HEK293 (cell line): Measurements from ENCODE around the gene ACKR3.
A peak's percentile ranks its signal among the peaks of the same experiment; 100 is the strongest.

Experiments used
- CTCF ChIA-PET: fragments of 350-600 bp; formaldehyde crosslinking; extraction: SDS; loops from one replicate; lab custom pipeline; 2021; ENCODE audit warnings: antibody characterized with exemption; lab: Yijun Ruan, JAX
- POLR2A ChIA-PET: fragments of 300-600 bp; formaldehyde crosslinking; extraction: SDS; loops from one replicate; lab custom pipeline; 2020; ENCODE audit warnings: antibody characterized with exemption, inconsistent platforms; lab: Yijun Ruan, JAX
- H3K27ac ChIP-seq: fragments of 200-500 bp; sonication (Bioruptor generic); 2 replicates; pipeline ENCODE4 v1.5.1; 2014; ENCODE audit warnings: low read depth, low read length, control low read depth, inconsistent platforms; ENCODE audit errors: extremely low read depth
- H3K36me3 ChIP-seq, 2 experiments: fragments of 200-500 bp in 1 of 2; sonication (Bioruptor generic) in 1 of 2; 1 replicate in 1 of 2; 2 replicates in 1 of 2; pipeline ENCODE4 v1.5.1; 2014 to 2017; ENCODE audit warnings: inconsistent platforms in 2 of 2, low read length in 2 of 2; ENCODE audit not compliant: control insufficient read depth in 2 of 2, insufficient read depth in 1 of 2
- H3K4me1 ChIP-seq: fragments of 200-500 bp; sonication (Bioruptor generic); 2 replicates; pipeline ENCODE4 v1.5.1; 2014; ENCODE audit warnings: mild to moderate bottlenecking, low read length, inconsistent platforms; ENCODE audit not compliant: control insufficient read depth, insufficient read depth
- H3K4me3 ChIP-seq: 2 replicates; pipeline ENCODE4 v1.5.1; 2011; ENCODE audit warnings: low read depth, mild to moderate bottlenecking, control low read depth, low read length, moderate library complexity
- H3K9me3 ChIP-seq: fragments of 200-500 bp; sonication (Bioruptor generic); 2 replicates; pipeline ENCODE4 v1.5.1; 2014; ENCODE audit warnings: low read depth, low read length, inconsistent platforms; ENCODE audit not compliant: control insufficient read depth, insufficient read depth
- GLIS2 ChIP-seq: fragments of 450-650 bp; formaldehyde crosslinking; IDR thresholded peaks from 2 replicates; pipeline ENCODE4 v1.5.1; 2016; ENCODE audit warnings: missing biosample characterization, missing genetic modification characterization
- ZBTB20 ChIP-seq: fragments of 450-650 bp; formaldehyde crosslinking; IDR thresholded peaks from 2 replicates; pipeline ENCODE4 v1.5.1; 2016; ENCODE audit warnings: missing biosample characterization, missing genetic modification characterization
- ZBTB8A ChIP-seq: fragments of 450-650 bp; formaldehyde crosslinking; IDR thresholded peaks from 2 replicates; pipeline ENCODE4 v1.5.1; 2016; ENCODE audit warnings: missing biosample characterization, missing genetic modification characterization
- ZFP41 ChIP-seq: fragments of 450-650 bp; formaldehyde crosslinking; IDR thresholded peaks from 2 replicates; pipeline ENCODE4 v1.5.1; 2016; ENCODE audit warnings: missing biosample characterization, missing genetic modification characterization, borderline replicate concordance
- ZIC2 ChIP-seq: fragments of 450-650 bp; formaldehyde crosslinking; IDR thresholded peaks from 2 replicates; pipeline ENCODE4 v1.5.1; 2016; ENCODE audit warnings: missing biosample characterization, missing genetic modification characterization
- ZNF157 ChIP-seq: fragments of 450-650 bp; formaldehyde crosslinking; IDR thresholded peaks from 2 replicates; pipeline ENCODE4 v1.5.1; 2016; ENCODE audit warnings: missing biosample characterization, missing genetic modification characterization
- ZNF274 ChIP-seq, 2 experiments: fragments of 200-500 bp in 1 of 2; fragments of 450-650 bp in 1 of 2; sonication (Bioruptor generic) in 1 of 2; formaldehyde crosslinking in 1 of 2; IDR thresholded peaks; 2 replicates each; pipeline versions ENCODE4 v1.5.1 to v1.6.1; 2014 to 2016; ENCODE audit warnings: borderline replicate concordance in 1 of 2, inconsistent platforms in 1 of 2, low read length in 1 of 2, missing biosample characterization in 1 of 2, missing genetic modification characterization in 1 of 2
- ZNF302 ChIP-seq: fragments of 450-650 bp; formaldehyde crosslinking; IDR thresholded peaks from 2 replicates; pipeline ENCODE4 v1.5.1; 2016; ENCODE audit warnings: missing biosample characterization, missing genetic modification characterization, low read depth
- ZNF366 ChIP-seq: fragments of 450-650 bp; formaldehyde crosslinking; conservative IDR thresholded peaks from 2 replicates; pipeline ENCODE4 v1.5.1; 2016; ENCODE audit warnings: missing biosample characterization, missing genetic modification characterization
- ZNF473 ChIP-seq: fragments of 450-650 bp; formaldehyde crosslinking; IDR thresholded peaks from 2 replicates; pipeline ENCODE4 v1.5.1; 2017; ENCODE audit warnings: missing biosample characterization, missing genetic modification characterization
- ZNF596 ChIP-seq: fragments of 450-650 bp; IDR thresholded peaks from 2 replicates; pipeline ENCODE4 v1.5.0; 2018; ENCODE audit warnings: missing biosample characterization, mild to moderate bottlenecking, missing genetic modification characterization, moderate library complexity
- ZNF639 ChIP-seq: fragments of 450-650 bp; formaldehyde crosslinking; IDR thresholded peaks from 2 replicates; pipeline ENCODE4 v1.5.1; 2016; ENCODE audit warnings: missing biosample characterization, missing genetic modification characterization
- ZSCAN18 ChIP-seq: fragments of 450-650 bp; formaldehyde crosslinking; IDR thresholded peaks from 2 replicates; pipeline ENCODE4 v1.5.1; 2016; ENCODE audit warnings: missing biosample characterization, missing genetic modification characterization
- ZSCAN30 ChIP-seq: fragments of 450-650 bp; IDR thresholded peaks from 2 replicates; pipeline ENCODE4 v1.5.1; 2018; ENCODE audit warnings: missing biosample characterization, mild to moderate bottlenecking, missing genetic modification characterization, moderate library complexity

The ACKR3 gene

GRCh38 chr2:236565212-236565611, 4.4 kb upstream of the ACKR3 start:
- no peak overlapping the region for H3K27ac ChIP-seq
- TF ChIP-seq ZBTB8A (tag by site-specific recombination) = no peak
- TF ChIP-seq ZIC2 (tag by site-specific recombination) = 0 out of 2 replicates have a peak, but pooled peaks have one; percentile 18
- H3K9me3 ChIP-seq = no peaks in the 10 kb centered on the region
- no peaks in the 10 kb centered on the region for H3K4me1 ChIP-seq
- H3K4me3 ChIP-seq = no peak overlapping the region
- CTCF ChIA-PET = interaction anchor here (0.7 kb wide), 1 partner anchor 285 kb away, joined by 4 read pairs; no protein-coding TSS in a partner anchor
- POLR2A ChIA-PET = no interaction called here
- no peaks in the 10 kb centered on the region for H3K36me3 ChIP-seq

- no peaks in the 10 kb centered on the region for H3K9me3 ChIP-seq
- H3K4me3 ChIP-seq = no peak overlapping the region
- no peak overlapping the region for H3K27ac ChIP-seq
- no peaks in the 10 kb centered on the region for H3K36me3 ChIP-seq
- ChIA-PET POLR2A (no interaction called here), CTCF (interaction anchor here (0.6 to 0.7 kb wide), 3 partner anchors 153 to 787 kb away, joined by 3 to 6 read pairs (median 3); no protein-coding TSS in a partner anchor)
- H3K4me1 ChIP-seq = no peaks in the 10 kb centered on the region
- no peak for TF ChIP-seq ZFP41 (tag by site-specific recombination)
- TF ChIP-seq ZNF639 (tag by site-specific recombination) = no peak
- TF ChIP-seq ZNF274 (IDR thresholded peaks at IDR 0.05; ENCODE audit: low read length) = no peak
- no peak for TF ChIP-seq ZNF274 (tag by site-specific recombination; IDR thresholded peaks at IDR 0.05; ENCODE audit: borderline replicate concordance)
- no peak for TF ChIP-seq ZSCAN18
- TF ChIP-seq ZBTB20 = no peak
- TF ChIP-seq GLIS2 = no peak
- TF ChIP-seq ZNF596 (tag by site-specific recombination) = no peak
- TF ChIP-seq ZNF302 (tag by site-specific recombination) = no peak
- TF ChIP-seq ZNF157 (tag by site-specific recombination) = no peak
- TF ChIP-seq ZSCAN30 (tag by site-specific recombination) = no peak
Observed at GRCh38 chr2:236565879-236566402, 3.7 kb upstream of the ACKR3 start.

DNA sequence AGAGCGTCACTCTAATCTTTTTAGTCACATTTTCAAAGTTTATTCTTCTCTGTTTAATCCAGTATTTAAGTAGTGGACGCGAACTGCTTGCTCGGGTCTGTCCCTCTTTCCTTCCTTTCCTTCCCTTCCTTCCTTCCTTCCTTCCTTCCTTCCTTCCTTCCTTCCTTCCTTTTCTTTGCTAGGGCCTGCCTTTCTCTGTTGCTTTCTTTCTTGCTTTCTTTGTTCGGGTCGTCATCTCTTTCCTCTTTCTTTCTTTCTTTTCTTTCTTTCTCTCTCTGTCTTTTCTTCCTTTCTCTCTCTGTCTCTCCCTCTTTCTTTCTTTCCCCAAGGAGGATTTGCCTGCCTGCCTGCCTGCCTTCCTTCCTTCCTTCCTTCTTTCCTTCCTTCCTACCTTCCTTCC, 3.0 kb upstream of the ACKR3 start:
- Histone ChIP-seq H3K36me3 (no peaks in the 10 kb centered on the region), H3K27ac (no peak overlapping the region), H3K9me3 (no peaks in the 10 kb centered on the region), H3K4me1 (no peaks in the 10 kb centered on the region), H3K4me3 (no peak overlapping the region)
- TF ChIP-seq ZNF366 (tag by site-specific recombination) (peak; percentile 76), ZNF473 (no peak)
- ChIA-PET CTCF (interaction anchor here (0.6 kb wide), 1 partner anchor 488 kb away, joined by 6 read pairs; no protein-coding TSS in a partner anchor), POLR2A (no interaction called here)
